GM12864 (cell line): ENCODE measurements around the gene CFAP70.
"Not testable (repeated sequence)": the region's sequence is repeated elsewhere in the genome, so short reads cannot be mapped to it uniquely, and the experiment has no call there.

Experiments used
- DNase-seq: peaks from one replicate; pipeline ENCODE4 v3.0.0-alpha.2; 2011; ENCODE audit warnings: low read depth
- H3K4me3 ChIP-seq: 2 replicates; pipeline ENCODE4 v1.5.1; 2011; ENCODE audit warnings: mild to moderate bottlenecking, low read depth, low read length, control low read depth
- CTCF ChIP-seq: IDR thresholded peaks from 2 replicates; pipeline ENCODE4 v1.5.1; 2011; ENCODE audit warnings: low read depth, mild to moderate bottlenecking, moderate library complexity, low read length, control low read depth, inconsistent platforms; ENCODE audit errors: missing control alignments

The CFAP70 gene

GRCh38 chr10:73401636-73402035 lies 43.0 kb upstream of the CFAP70 start:
- H3K4me3 ChIP-seq, result no peak overlapping the region
- no peak for TF ChIP-seq CTCF
- DNase-seq, result no peak

GRCh38 chr10:73399063-73399462 lies 40.4 kb upstream of the CFAP70 start:
- no peak for TF ChIP-seq CTCF
- DNase-seq, result no peak
- no peak overlapping the region for H3K4me3 ChIP-seq

- DNase-seq, result no peak
- TF ChIP-seq CTCF, result no peak
- H3K4me3 ChIP-seq, result no peak overlapping the region
Observed at GRCh38 chr10:73398024-73398423, 39.4 kb upstream of the CFAP70 start.

- DNase-seq, H3K4me3 ChIP-seq: not testable (repeated sequence)
Observed at GRCh38 chr10:73394325-73394724, 35.7 kb upstream of the CFAP70 start.

GRCh38 chr10:73388228-73388627 lies 29.6 kb upstream of the CFAP70 start:
- DNase-seq, result no peak
- H3K4me3 ChIP-seq, result no peak overlapping the region
- TF ChIP-seq CTCF, result no peak

- no peak overlapping the region for H3K4me3 ChIP-seq
- DNase-seq, result no peak
- no peak for TF ChIP-seq CTCF
Observed at GRCh38 chr10:73386583-73386982, 27.9 kb upstream of the CFAP70 start.

GRCh38 chr10:73379064-73379748 lies 20.5 kb upstream of the CFAP70 start:
- H3K4me3 ChIP-seq, result no peak overlapping the region
- no peak for TF ChIP-seq CTCF
- no peak for DNase-seq

GRCh38 chr10:73376679-73377078 lies 18.0 kb upstream of the CFAP70 start:
- no peak for DNase-seq
- no peak for TF ChIP-seq CTCF
- H3K4me3 ChIP-seq, result no peak overlapping the region
